Hepatocyte (in vitro differentiated cells): ENCODE data around the gene ADGRL3.

ENCODE experiments used
- EZH2 ChIP-seq: fragments of 200-600 bp; sonication (generic); IDR thresholded peaks from 2 replicates; pipeline ENCODE4 v1.6.1; 2016; ENCODE audit warnings: antibody characterized with exemption, mild to moderate bottlenecking, borderline replicate concordance
- TF ChIP-seq, protein P1 (sequence below): fragments of 200-600 bp; sonication (generic); IDR thresholded peaks from 2 replicates; pipeline ENCODE4 v1.5.1; 2016; ENCODE audit warnings: antibody characterized with exemption, mild to moderate bottlenecking; ENCODE audit not compliant: poor library complexity

DNA sequence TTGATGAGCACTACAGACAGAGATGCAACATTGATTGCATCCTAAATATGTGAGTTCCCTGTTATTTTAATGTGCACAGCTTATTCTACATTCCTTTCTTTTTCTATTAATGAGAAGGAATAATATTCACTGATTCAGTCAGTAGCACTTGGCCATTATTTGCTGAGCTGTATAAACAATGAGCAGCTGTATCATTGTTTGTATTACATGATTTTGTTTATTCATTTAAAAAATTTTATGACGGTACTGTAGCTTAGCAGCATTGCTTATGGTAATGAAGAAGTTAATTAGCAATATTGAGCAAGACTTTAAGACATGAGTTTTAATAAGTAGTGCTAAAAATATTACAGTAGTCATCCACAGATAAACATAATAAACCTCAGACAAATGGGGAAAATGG, 582.0 kb downstream of the ADGRL3 start:
- TF ChIP-seq, protein P1, sequence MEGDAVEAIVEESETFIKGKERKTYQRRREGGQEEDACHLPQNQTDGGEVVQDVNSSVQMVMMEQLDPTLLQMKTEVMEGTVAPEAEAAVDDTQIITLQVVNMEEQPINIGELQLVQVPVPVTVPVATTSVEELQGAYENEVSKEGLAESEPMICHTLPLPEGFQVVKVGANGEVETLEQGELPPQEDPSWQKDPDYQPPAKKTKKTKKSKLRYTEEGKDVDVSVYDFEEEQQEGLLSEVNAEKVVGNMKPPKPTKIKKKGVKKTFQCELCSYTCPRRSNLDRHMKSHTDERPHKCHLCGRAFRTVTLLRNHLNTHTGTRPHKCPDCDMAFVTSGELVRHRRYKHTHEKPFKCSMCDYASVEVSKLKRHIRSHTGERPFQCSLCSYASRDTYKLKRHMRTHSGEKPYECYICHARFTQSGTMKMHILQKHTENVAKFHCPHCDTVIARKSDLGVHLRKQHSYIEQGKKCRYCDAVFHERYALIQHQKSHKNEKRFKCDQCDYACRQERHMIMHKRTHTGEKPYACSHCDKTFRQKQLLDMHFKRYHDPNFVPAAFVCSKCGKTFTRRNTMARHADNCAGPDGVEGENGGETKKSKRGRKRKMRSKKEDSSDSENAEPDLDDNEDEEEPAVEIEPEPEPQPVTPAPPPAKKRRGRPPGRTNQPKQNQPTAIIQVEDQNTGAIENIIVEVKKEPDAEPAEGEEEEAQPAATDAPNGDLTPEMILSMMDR, result no peak
- TF ChIP-seq EZH2, result no peak
